MM.1S (cell line): ENCODE data around the gene ZSCAN29.

Experiments
- DNase-seq: peaks from one replicate; pipeline ENCODE4 v3.0.0-alpha.2; 2015
- H2AFZ ChIP-seq: fragments of 300-600 bp; sonication (generic); 2 replicates; pipeline ENCODE4 v1.6.0; 2016; ENCODE audit warnings: antibody characterized with exemption, low read length
- H3F3A ChIP-seq: fragments of 300-600 bp; sonication (generic); 2 replicates; pipeline ENCODE4 v1.6.1; 2016; ENCODE audit warnings: mild to moderate bottlenecking, antibody characterized with exemption, low read length, moderate library complexity, mixed read lengths; ENCODE audit not compliant: insufficient read depth
- H3K27ac ChIP-seq: fragments of 300-600 bp; sonication (generic); 2 replicates; pipeline ENCODE4 v1.5.1; 2016; ENCODE audit warnings: mild to moderate bottlenecking, low read length
- H3K27me3 ChIP-seq: fragments of 300-600 bp; sonication (generic); replicated peaks from 2 replicates; pipeline ENCODE4 v1.6.0; 2016; ENCODE audit warnings: low read length; ENCODE audit not compliant: insufficient read depth
- H3K36me3 ChIP-seq: fragments of 300-600 bp; sonication (generic); replicated peaks from 2 replicates; pipeline ENCODE4 v1.6.1; 2016; ENCODE audit warnings: mild to moderate bottlenecking, low read length, mixed read lengths; ENCODE audit not compliant: insufficient read depth
- H3K4me1 ChIP-seq: fragments of 300-600 bp; sonication (generic); 2 replicates; pipeline ENCODE4 v1.6.1; 2016; ENCODE audit warnings: low read length, mixed read lengths
- H3K4me2 ChIP-seq: fragments of 300-600 bp; sonication (generic); 2 replicates; pipeline ENCODE4 v1.6.0; 2016; ENCODE audit warnings: low read depth, low read length
- H3K4me3 ChIP-seq: fragments of 300-600 bp; sonication (generic); 2 replicates; pipeline ENCODE4 v1.5.1; 2016; ENCODE audit warnings: low read length, mixed read lengths
- H3K79me2 ChIP-seq: fragments of 300-600 bp; sonication (generic); 2 replicates; pipeline ENCODE4 v1.6.1; 2016; ENCODE audit warnings: mixed run types, low read length, mixed read lengths
- H3K9ac ChIP-seq: fragments of 300-600 bp; sonication (generic); 2 replicates; pipeline ENCODE4 v1.6.1; 2016; ENCODE audit warnings: low read length, mixed read lengths
- H3K9me2 ChIP-seq: fragments of 300-600 bp; sonication (generic); replicated peaks from 2 replicates; pipeline ENCODE4 v1.6.1; 2016; ENCODE audit warnings: mild to moderate bottlenecking, low read length, mixed read lengths; ENCODE audit not compliant: insufficient read depth
- H3K9me3 ChIP-seq: fragments of 300-600 bp; sonication (generic); replicated peaks from 2 replicates; pipeline ENCODE4 v1.6.1; 2016; ENCODE audit warnings: mild to moderate bottlenecking, low read length, mixed read lengths; ENCODE audit not compliant: insufficient read depth
- H4K20me1 ChIP-seq: fragments of 300-600 bp; sonication (generic); 2 replicates; pipeline ENCODE4 v1.6.1; 2016; ENCODE audit warnings: mild to moderate bottlenecking, low read length, moderate library complexity, mixed read lengths; ENCODE audit not compliant: insufficient read depth
- EZH2 ChIP-seq: fragments of 300-600 bp; sonication (generic); optimal IDR thresholded peaks from 2 replicates; pipeline ENCODE3; 2017; ENCODE audit warnings: low read depth, mild to moderate bottlenecking, antibody characterized with exemption, low read length, mixed read lengths
- EZH2phosphoT487 ChIP-seq: fragments of 300-600 bp; sonication (generic); IDR thresholded peaks from 2 replicates; pipeline ENCODE4 v1.6.1; 2018; ENCODE audit warnings: antibody characterized with exemption, low read length
- TF ChIP-seq, protein P1 (sequence below): fragments of 300-600 bp; sonication (generic); IDR thresholded peaks from 2 replicates; pipeline ENCODE4 v1.5.1; 2016; ENCODE audit warnings: antibody characterized with exemption, low read length, mixed read lengths

Gene ZSCAN29

DNA sequence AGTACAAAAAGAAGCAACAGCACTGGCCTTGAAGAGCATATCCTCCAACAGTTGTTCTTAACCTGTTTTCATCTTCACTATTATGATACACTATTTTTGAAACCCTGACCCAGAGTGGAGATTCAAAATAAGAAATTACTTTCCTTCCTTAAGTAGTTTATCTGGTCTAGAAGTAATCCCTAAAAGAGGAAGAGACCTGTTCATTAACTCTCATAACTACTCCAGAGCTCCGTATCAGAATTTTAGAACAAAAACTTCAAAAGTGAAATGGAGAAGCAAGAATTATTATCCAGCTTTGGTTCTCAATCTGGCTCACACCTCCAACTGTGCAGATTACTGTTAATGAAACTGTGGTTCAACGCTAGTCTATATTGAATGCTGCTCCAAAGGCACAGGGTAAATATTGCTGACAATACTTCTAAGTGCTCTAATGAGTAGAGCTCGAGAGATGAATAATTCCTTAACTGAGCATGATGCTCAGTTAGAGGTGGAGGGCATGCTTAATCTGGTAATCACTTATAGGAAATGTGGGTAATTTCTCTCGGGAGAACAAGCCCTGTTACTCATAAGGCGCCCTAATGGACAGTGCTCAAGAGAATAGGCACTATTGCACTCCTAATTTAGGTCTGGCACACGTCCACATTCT, 45.7 kb downstream of the ZSCAN29 start:
- H3K4me3 ChIP-seq: no peak overlapping the region
- no peaks in the 10 kb centered on the region for H3K9me2 ChIP-seq
- no peak for DNase-seq
- H3K9ac ChIP-seq: no peak overlapping the region
- H3K36me3 ChIP-seq: no peaks in the 10 kb centered on the region
- H3K27me3 ChIP-seq: no peaks in the 10 kb centered on the region
- H3K4me1 ChIP-seq: peaks cover 9% of the 10 kb centered on the region
- H4K20me1 ChIP-seq: no peaks in the 10 kb centered on the region
- peaks cover 18% of the 10 kb centered on the region; the same call in 1 of the 2 replicates for H3F3A ChIP-seq
- H2AFZ ChIP-seq: no peak overlapping the region
- TF ChIP-seq, protein P1, sequence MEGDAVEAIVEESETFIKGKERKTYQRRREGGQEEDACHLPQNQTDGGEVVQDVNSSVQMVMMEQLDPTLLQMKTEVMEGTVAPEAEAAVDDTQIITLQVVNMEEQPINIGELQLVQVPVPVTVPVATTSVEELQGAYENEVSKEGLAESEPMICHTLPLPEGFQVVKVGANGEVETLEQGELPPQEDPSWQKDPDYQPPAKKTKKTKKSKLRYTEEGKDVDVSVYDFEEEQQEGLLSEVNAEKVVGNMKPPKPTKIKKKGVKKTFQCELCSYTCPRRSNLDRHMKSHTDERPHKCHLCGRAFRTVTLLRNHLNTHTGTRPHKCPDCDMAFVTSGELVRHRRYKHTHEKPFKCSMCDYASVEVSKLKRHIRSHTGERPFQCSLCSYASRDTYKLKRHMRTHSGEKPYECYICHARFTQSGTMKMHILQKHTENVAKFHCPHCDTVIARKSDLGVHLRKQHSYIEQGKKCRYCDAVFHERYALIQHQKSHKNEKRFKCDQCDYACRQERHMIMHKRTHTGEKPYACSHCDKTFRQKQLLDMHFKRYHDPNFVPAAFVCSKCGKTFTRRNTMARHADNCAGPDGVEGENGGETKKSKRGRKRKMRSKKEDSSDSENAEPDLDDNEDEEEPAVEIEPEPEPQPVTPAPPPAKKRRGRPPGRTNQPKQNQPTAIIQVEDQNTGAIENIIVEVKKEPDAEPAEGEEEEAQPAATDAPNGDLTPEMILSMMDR: no peak
- TF ChIP-seq EZH2phosphoT487 (no peak), EZH2 (no peak)
- peaks cover 17% of the 10 kb centered on the region for H3K79me2 ChIP-seq
- H3K9me3 ChIP-seq: no peaks in the 10 kb centered on the region
- H3K4me2 ChIP-seq: no peak overlapping the region
- H3K27ac ChIP-seq: no peak overlapping the region

DNA sequence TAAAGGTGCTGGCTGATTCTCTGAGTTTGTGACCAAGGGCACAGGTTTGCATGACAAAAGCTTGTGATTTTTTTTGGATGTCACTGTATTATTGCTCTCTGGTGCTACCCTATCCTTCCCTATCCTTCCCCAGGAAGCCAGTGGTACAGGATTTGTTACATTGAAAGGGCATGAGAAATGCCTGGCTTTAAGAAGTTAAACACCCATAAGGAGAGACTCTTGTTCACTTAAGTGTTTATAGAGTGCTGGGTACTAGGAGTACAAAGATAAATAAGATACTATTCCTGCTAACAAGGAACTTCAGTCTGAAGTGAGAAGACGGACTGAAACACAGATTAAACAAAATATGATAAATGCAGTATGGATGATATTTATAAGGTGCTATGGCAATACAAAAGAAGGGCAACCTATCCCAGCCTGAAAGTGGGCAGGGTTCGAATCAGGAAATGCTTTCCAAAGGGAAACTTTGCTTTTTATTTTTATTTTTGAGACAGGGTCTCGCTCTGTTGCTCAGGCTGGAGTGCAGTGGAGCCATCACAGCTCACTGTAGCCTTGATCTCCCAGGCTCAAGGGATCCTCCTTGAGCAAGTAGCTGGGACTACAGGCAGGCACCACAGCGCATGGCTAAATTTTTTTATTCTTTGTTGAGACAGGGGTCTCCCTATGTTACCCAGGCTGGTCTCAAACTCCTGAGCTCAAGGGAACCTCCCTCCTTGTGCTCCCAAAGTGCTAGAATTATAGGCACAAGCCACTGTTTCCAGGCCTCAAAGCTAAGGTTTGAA, 51.7 kb downstream of the ZSCAN29 start:
- no peak overlapping the region for H2AFZ ChIP-seq
- H3K9me2 ChIP-seq: no peaks in the 10 kb centered on the region
- no peaks in the 10 kb centered on the region for H3K36me3 ChIP-seq
- H4K20me1 ChIP-seq: no peaks in the 10 kb centered on the region
- H3K79me2 ChIP-seq: no peaks in the 10 kb centered on the region
- no peaks in the 10 kb centered on the region for H3K9me3 ChIP-seq
- no peak overlapping the region for H3K4me3 ChIP-seq
- no peak overlapping the region for H3K27ac ChIP-seq
- no peak for DNase-seq
- no peaks in the 10 kb centered on the region for H3F3A ChIP-seq
- H3K4me2 ChIP-seq: no peak overlapping the region
- no peaks in the 10 kb centered on the region for H3K27me3 ChIP-seq
- no peak for TF ChIP-seq EZH2phosphoT487
- TF ChIP-seq, protein P1: no peak
- no peak for TF ChIP-seq EZH2
- no peaks in the 10 kb centered on the region for H3K4me1 ChIP-seq
- H3K9ac ChIP-seq: no peak overlapping the region

DNA sequence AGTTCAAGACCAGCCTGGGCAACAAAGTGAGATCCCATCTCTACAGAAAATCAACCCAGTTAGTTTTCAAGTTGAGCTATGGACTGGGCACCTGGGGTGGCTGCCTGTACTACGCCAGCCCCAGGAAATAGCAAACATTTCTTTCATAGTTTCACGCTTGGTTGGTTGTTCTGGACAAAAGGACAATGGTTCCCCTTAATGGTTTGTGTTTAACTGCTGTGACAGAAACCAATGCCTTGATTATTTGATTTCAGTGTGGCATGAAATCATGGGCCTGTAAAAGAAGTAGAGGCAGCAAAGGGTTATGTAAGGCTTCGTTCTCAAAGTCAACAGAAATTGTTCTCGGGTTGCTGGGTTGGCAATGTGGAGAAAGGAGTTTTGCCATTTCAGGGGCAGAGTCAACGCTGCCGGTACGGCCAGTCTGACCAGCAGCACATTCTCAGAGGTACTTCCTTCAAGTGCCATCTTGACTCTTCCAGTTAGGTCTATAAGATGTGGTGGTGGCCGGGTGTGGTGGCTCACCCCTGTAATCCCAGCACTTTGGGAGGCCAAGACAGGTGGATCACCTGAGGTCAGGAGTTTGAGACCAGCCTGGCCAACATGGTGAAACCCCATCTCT, 53.2 kb downstream of the ZSCAN29 start:
- Histone ChIP-seq H3K27ac (no peak overlapping the region), H3K4me2 (no peak overlapping the region)
- DNase-seq: no peak

More for the DNA sequence above, 53.2 kb downstream of the ZSCAN29 start:
- no peaks in the 10 kb centered on the region for H3K36me3 ChIP-seq
- H3K27me3 ChIP-seq: no peaks in the 10 kb centered on the region
- H3F3A ChIP-seq: no peaks in the 10 kb centered on the region
- TF ChIP-seq EZH2phosphoT487 (no peak), EZH2 (no peak)
- TF ChIP-seq, protein P1: no peak
- no peak overlapping the region for H2AFZ ChIP-seq
- H3K9me3 ChIP-seq: no peaks in the 10 kb centered on the region
- H3K4me1 ChIP-seq: no peaks in the 10 kb centered on the region
- H3K79me2 ChIP-seq: no peaks in the 10 kb centered on the region
- H3K9me2 ChIP-seq: no peaks in the 10 kb centered on the region
- no peak overlapping the region for H3K9ac ChIP-seq
- no peak overlapping the region for H3K4me3 ChIP-seq
- no peaks in the 10 kb centered on the region for H4K20me1 ChIP-seq
